ENCODE data around the gene EEF2K. TPM values are rescaled to one million over a fixed set of nuclear protein-coding genes. Genes with fewer than 3 reads are reported as not detected.
"Not testable (repeated sequence)": the region's sequence is repeated elsewhere in the genome, so short reads cannot be mapped to it uniquely, and the experiment has no call there.

EEF2K gene
- total RNA-seq, 5 donors from 2014 or later (not counting 1 experiment from before 2014, with no cell fraction given) = 15.5 to 21.5 (median 21.0) TPM

- POLR2A ChIA-PET; H3K36me3 ChIP-seq (ENCODE audit: control insufficient read depth in 2 of 2, extremely low read depth in 1 of 2, insufficient read depth in 1 of 2, low read length in 1 of 2); ATAC-seq (replicated peaks in 1 of 4); H3K4me3 ChIP-seq (ENCODE audit: control insufficient read depth in 1 of 2, extremely low read depth in 1 of 2, low read length in 1 of 2); H3K4me1 ChIP-seq (ENCODE audit: control insufficient read depth in 1 of 2, extremely low read depth in 1 of 2, insufficient read depth in 2 of 2, low read length in 2 of 2); H3K27me3 Mint-ChIP-seq; H3K4me3 Mint-ChIP-seq; H3K27me3 ChIP-seq (replicated peaks in 1 of 2; ENCODE audit: control insufficient read depth in 2 of 2, extremely low read depth in 1 of 2, insufficient read depth in 2 of 2, low read length in 1 of 2); CTCF ChIA-PET; DNase-seq; H3K27ac ChIP-seq (ENCODE audit: low read length); H3K27ac Mint-ChIP-seq; H3K9me3 ChIP-seq; H3K9me3 Mint-ChIP-seq: not testable (repeated sequence)
- Mint-ChIP-seq H3K4me1 (peaks cover under 1 to 14% (median 6%) of the 10 kb centered on the region in 3 donors), H3K36me3 (peaks cover 20% of the 10 kb centered on the region)
- WGBS (ENCODE audit: insufficient coverage) = 100% methylated on average over 5 of the region's 7 CpGs
Measured at GRCh38 chr16:22216832-22217225, 10.8 kb downstream of the EEF2K start.

DNA sequence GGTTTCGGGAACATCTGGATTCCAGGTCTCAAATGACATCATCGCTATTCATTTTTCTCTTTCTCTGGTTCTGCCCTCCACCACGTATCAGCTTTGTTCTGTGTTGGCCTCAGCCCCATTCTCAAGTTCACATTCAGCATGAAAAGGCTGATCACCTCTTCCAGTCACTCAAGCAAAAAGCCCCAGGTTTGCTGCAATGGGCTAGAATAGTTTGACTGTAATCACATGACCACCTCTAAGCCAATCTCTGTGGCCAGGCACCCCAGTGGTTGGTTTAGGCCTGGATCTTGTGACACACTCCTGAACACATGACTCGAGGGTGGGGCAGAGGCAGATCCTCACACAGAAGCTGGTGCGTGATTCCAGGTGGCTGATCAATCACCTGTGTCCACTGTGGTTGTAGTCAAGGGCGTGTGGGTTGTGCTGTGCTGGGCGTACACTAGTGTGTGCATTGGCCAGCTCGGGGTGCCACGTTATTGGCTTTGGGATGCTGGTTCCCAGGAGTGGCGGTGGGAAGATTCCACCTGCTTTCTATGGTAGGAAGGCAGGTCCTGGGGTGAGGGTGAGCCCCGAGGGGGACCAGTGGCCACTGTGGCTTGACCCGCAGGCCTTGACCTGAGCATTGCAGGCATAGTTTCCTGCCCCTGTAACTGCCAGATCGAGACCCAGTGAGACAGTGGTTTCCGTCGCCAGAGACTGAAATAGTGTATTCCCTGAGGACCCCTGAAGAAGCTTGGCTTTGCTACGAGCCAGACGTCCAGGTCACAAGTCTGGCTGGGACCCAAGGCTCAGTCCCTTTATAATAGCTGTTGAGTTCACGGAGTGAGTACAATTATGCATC lies 12.0 kb downstream of the EEF2K start:
- Histone ChIP-seq H3K27me3 (replicated peaks in 1 of 2; ENCODE audit: control insufficient read depth in 2 of 2, extremely low read depth in 1 of 2, insufficient read depth in 2 of 2, low read length in 1 of 2) (no peaks in the 10 kb centered on the region), H3K9me3 (no peaks in the 10 kb centered on the region), H3K36me3 (ENCODE audit: control insufficient read depth in 2 of 2, extremely low read depth in 1 of 2, insufficient read depth in 1 of 2, low read length in 1 of 2) (peaks cover 0 to 8% of the 10 kb centered on the region in 2 donors), H3K4me1 (ENCODE audit: control insufficient read depth in 1 of 2, extremely low read depth in 1 of 2, insufficient read depth in 2 of 2, low read length in 2 of 2) (no peaks in the 10 kb centered on the region), H3K27ac (ENCODE audit: low read length) (no peak overlapping the region), H3K4me3 (ENCODE audit: control insufficient read depth in 1 of 2, extremely low read depth in 1 of 2, low read length in 1 of 2) (no peak overlapping the region)
- WGBS (ENCODE audit: insufficient coverage) = 94% methylated on average over 16 of the region's 18 CpGs
- Mint-ChIP-seq H3K9me3 (no peaks in the 10 kb centered on the region), H3K27me3 (no peaks in the 10 kb centered on the region), H3K27ac (no peak overlapping the region), H3K4me3 (no peak overlapping the region), H3K4me1 (peaks cover 0 to 14% (median 6%) of the 10 kb centered on the region in 3 donors), H3K36me3 (peaks cover 16% of the 10 kb centered on the region)
- ATAC-seq (replicated peaks in 1 of 4) (peak in 1 of 4 experiments; percentile 60), DNase-seq (peak in 3 of 35 experiments; percentile 3 to 36 (median 21))
- POLR2A ChIA-PET = interaction anchor here in 1 of 2 donors (0.6 kb wide), 2 partner anchors 11 to 112 kb away, joined by 3 to 8 read pairs; no protein-coding TSS in a partner anchor
- CTCF ChIA-PET = interaction anchor here (0.6 to 0.9 kb wide), 3 partner anchors 10 to 78 kb away, joined by 4 to 6 read pairs (median 4); no protein-coding TSS in a partner anchor

DNA sequence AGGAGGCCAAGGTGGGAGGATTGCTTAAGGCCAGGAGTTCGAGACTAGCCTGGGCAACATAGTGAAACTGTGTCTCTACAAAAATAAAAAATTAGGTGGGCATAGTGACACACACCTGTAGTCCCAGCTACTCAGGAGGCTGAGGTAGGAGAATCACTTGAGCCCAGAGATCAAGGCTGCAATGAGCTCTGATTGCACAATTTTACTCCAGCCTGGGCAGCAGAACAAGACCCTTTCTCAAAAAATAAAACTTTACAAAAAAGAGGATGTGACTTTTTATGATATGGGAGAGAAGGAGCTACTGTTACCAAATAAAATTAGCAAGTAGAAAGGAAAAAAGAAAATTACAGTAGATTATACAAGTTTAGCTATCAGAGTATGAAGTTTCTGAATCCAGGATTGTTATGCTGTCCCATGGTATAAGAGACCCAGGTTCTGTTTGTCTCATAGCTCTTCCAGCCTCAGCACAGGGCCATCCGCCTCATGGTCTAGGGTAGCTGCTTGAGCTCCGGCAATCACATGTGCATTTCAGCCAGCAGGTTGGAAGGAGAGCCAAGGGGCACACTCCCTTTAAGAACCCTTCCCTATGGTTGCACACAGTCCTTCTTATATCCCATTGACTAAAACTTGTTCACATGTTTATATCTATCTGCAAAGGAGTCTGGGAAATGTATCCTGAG lies 13.5 kb downstream of the EEF2K start:
- WGBS (ENCODE audit: insufficient coverage) = 100% methylated on average over 1 of the region's 3 CpGs
- no peak overlapping the region for H3K27ac ChIP-seq (ENCODE audit: low read length)
- H3K9me3 ChIP-seq = no peaks in the 10 kb centered on the region
- H3K36me3 ChIP-seq (ENCODE audit: control insufficient read depth in 2 of 2, extremely low read depth in 1 of 2, insufficient read depth in 1 of 2, low read length in 1 of 2) = peaks cover 0 to 2% of the 10 kb centered on the region in 2 donors
- CTCF ChIA-PET = interaction anchor here in 1 of 2 donors (0.6 kb wide), 1 partner anchor 221 kb away, joined by 4 read pairs; no protein-coding TSS in a partner anchor
- peaks cover 7% of the 10 kb centered on the region for H3K36me3 Mint-ChIP-seq
- ATAC-seq (replicated peaks in 1 of 4) (no peak), DNase-seq (no peak)
- no peaks in the 10 kb centered on the region for H3K9me3 Mint-ChIP-seq
- H3K27me3 ChIP-seq (replicated peaks in 1 of 2; ENCODE audit: control insufficient read depth in 2 of 2, extremely low read depth in 1 of 2, insufficient read depth in 2 of 2, low read length in 1 of 2) = no peaks in the 10 kb centered on the region
- no peaks in the 10 kb centered on the region for H3K27me3 Mint-ChIP-seq
- H3K4me3 Mint-ChIP-seq = no peak overlapping the region
- H3K4me1 ChIP-seq (ENCODE audit: control insufficient read depth in 1 of 2, extremely low read depth in 1 of 2, insufficient read depth in 2 of 2, low read length in 2 of 2) = no peaks in the 10 kb centered on the region
- POLR2A ChIA-PET = interaction anchor here in 1 of 2 donors (0.6 kb wide), 1 partner anchor 11 kb away, joined by 7 read pairs; no protein-coding TSS in a partner anchor
- H3K4me1 Mint-ChIP-seq = peaks cover 0 to 12% (median 1%) of the 10 kb centered on the region in 3 donors
- H3K27ac Mint-ChIP-seq = no peak overlapping the region
- H3K4me3 ChIP-seq (ENCODE audit: control insufficient read depth in 1 of 2, extremely low read depth in 1 of 2, low read length in 1 of 2) = no peak overlapping the region

DNA sequence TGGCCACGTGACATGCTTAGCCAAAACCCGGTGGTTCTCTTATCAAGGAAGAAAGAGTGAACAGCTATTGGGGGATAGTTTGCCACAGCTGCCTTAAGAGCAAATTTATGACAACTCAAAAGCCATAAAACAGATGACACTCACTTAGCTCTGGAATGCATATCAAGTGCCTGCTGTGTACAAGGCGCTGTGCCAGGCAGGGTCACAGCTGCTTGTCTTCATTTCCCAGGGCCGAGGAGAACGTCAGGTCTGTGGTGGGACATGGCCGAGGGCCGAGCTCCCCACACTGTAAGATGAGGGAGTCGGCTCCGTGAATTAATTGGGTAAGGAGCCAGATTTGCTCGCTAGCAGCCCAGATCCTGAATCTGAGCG lies 14.0 kb downstream of the EEF2K start:
- POLR2A ChIA-PET = interaction anchor here in 1 of 2 donors (0.6 kb wide), 1 partner anchor 217 kb away, joined by 11 read pairs; no protein-coding TSS in a partner anchor

GRCh38 chr16:22220714-22221113 lies 14.6 kb downstream of the EEF2K start:
- Histone ChIP-seq H3K4me1 (ENCODE audit: control insufficient read depth in 1 of 2, extremely low read depth in 1 of 2, insufficient read depth in 2 of 2, low read length in 2 of 2) (no peaks in the 10 kb centered on the region), H3K27me3 (replicated peaks in 1 of 2; ENCODE audit: control insufficient read depth in 2 of 2, extremely low read depth in 1 of 2, insufficient read depth in 2 of 2, low read length in 1 of 2) (no peaks in the 10 kb centered on the region), H3K9me3 (no peaks in the 10 kb centered on the region), H3K27ac (ENCODE audit: low read length) (no peak overlapping the region), H3K36me3 (ENCODE audit: control insufficient read depth in 2 of 2, extremely low read depth in 1 of 2, insufficient read depth in 1 of 2, low read length in 1 of 2) (peaks cover 4% of the 10 kb centered on the region in 2 donors), H3K4me3 (ENCODE audit: control insufficient read depth in 1 of 2, extremely low read depth in 1 of 2, low read length in 1 of 2) (no peak overlapping the region)
- Mint-ChIP-seq H3K9me3 (no peaks in the 10 kb centered on the region), H3K27ac (no peak overlapping the region), H3K27me3 (no peaks in the 10 kb centered on the region), H3K36me3 (no peaks in the 10 kb centered on the region), H3K4me3 (no peak overlapping the region), H3K4me1 (peaks cover 0 to 8% (median 0%) of the 10 kb centered on the region in 3 donors)
- POLR2A ChIA-PET = interaction anchor here in 1 of 2 donors (0.6 kb wide), 1 partner anchor 217 kb away, joined by 11 read pairs; no protein-coding TSS in a partner anchor
- no peak for DNase-seq
- no peak for ATAC-seq (replicated peaks in 1 of 4)
- CTCF ChIA-PET = no interaction called here
- WGBS (ENCODE audit: insufficient coverage) = 82% methylated on average over 9 of the region's 9 CpGs

More for the DNA sequence above, 14.0 kb downstream of the EEF2K start:
- WGBS (ENCODE audit: insufficient coverage) = 100% methylated on average over 3 of the region's 11 CpGs
- Mint-ChIP-seq H3K4me1 (peaks cover 0 to 11% (median 0%) of the 10 kb centered on the region in 3 donors), H3K36me3 (peaks cover 3% of the 10 kb centered on the region), H3K4me3 (no peak overlapping the region), H3K9me3 (no peaks in the 10 kb centered on the region), H3K27me3 (no peaks in the 10 kb centered on the region), H3K27ac (no peak overlapping the region)
- Histone ChIP-seq H3K4me3 (ENCODE audit: control insufficient read depth in 1 of 2, extremely low read depth in 1 of 2, low read length in 1 of 2) (no peak overlapping the region), H3K9me3 (no peaks in the 10 kb centered on the region), H3K4me1 (ENCODE audit: control insufficient read depth in 1 of 2, extremely low read depth in 1 of 2, insufficient read depth in 2 of 2, low read length in 2 of 2) (no peaks in the 10 kb centered on the region), H3K36me3 (ENCODE audit: control insufficient read depth in 2 of 2, extremely low read depth in 1 of 2, insufficient read depth in 1 of 2, low read length in 1 of 2) (peaks cover 0 to 2% of the 10 kb centered on the region in 2 donors), H3K27ac (ENCODE audit: low read length) (no peak overlapping the region), H3K27me3 (replicated peaks in 1 of 2; ENCODE audit: control insufficient read depth in 2 of 2, extremely low read depth in 1 of 2, insufficient read depth in 2 of 2, low read length in 1 of 2) (no peaks in the 10 kb centered on the region)
- CTCF ChIA-PET = interaction anchor here in 1 of 2 donors (0.6 kb wide), 1 partner anchor 222 kb away, joined by 4 read pairs; no protein-coding TSS in a partner anchor
- no peak for DNase-seq
- ATAC-seq (replicated peaks in 1 of 4) = no peak

GRCh38 chr16:22222006-22222405 lies 15.9 kb downstream of the EEF2K start:
- no peak overlapping the region for H3K4me3 ChIP-seq (ENCODE audit: control insufficient read depth in 1 of 2, extremely low read depth in 1 of 2, low read length in 1 of 2)
- DNase-seq (no peak), ATAC-seq (replicated peaks in 1 of 4) (no peak)
- CTCF ChIA-PET = no interaction called here
- Mint-ChIP-seq H3K4me1 (peaks cover 0 to 2% (median 0%) of the 10 kb centered on the region in 3 donors), H3K27me3 (no peaks in the 10 kb centered on the region), H3K9me3 (no peaks in the 10 kb centered on the region), H3K4me3 (no peak overlapping the region), H3K27ac (no peak overlapping the region), H3K36me3 (no peaks in the 10 kb centered on the region)
- H3K9me3 ChIP-seq = no peaks in the 10 kb centered on the region
- no peaks in the 10 kb centered on the region for H3K4me1 ChIP-seq (ENCODE audit: control insufficient read depth in 1 of 2, extremely low read depth in 1 of 2, insufficient read depth in 2 of 2, low read length in 2 of 2)
- POLR2A ChIA-PET = interaction anchor here in 1 of 2 donors (0.6 kb wide), 1 partner anchor 21 kb away, joined by 6 read pairs; no protein-coding TSS in a partner anchor
- no CpG with 5 or more reads among the region's 2 CpGs for WGBS (ENCODE audit: insufficient coverage)
- no peaks in the 10 kb centered on the region for H3K27me3 ChIP-seq (replicated peaks in 1 of 2; ENCODE audit: control insufficient read depth in 2 of 2, extremely low read depth in 1 of 2, insufficient read depth in 2 of 2, low read length in 1 of 2)
- H3K36me3 ChIP-seq (ENCODE audit: control insufficient read depth in 2 of 2, extremely low read depth in 1 of 2, insufficient read depth in 1 of 2, low read length in 1 of 2) = peaks cover 6 to 10% of the 10 kb centered on the region in 2 donors
- H3K27ac ChIP-seq (ENCODE audit: low read length) = no peak overlapping the region
